ENCODE data around the gene RALGPS1.
A peak's percentile ranks its signal among the peaks of the same experiment; 100 is the strongest.

Gene RALGPS1

GRCh38 chr9:127215268-127216209, 301.0 kb downstream of the RALGPS1 start:
- no peak for DNase-seq

GRCh38 chr9:127216210-127216887, 301.8 kb downstream of the RALGPS1 start:
- DNase-seq = no peak

- no peak for DNase-seq
These were observed 302.3 kb downstream of the RALGPS1 start for GRCh38 chr9:127216888-127217217.

- no peak for DNase-seq
These were observed 304.2 kb downstream of the RALGPS1 start for GRCh38 chr9:127218818-127219217.

GRCh38 chr9:127219520-127219919, 304.9 kb downstream of the RALGPS1 start:
- no peak for DNase-seq

- DNase-seq = peak; percentile 26
These were observed 307.1 kb downstream of the RALGPS1 start for GRCh38 chr9:127221695-127222094.

GRCh38 chr9:127222388-127223095, 308.0 kb downstream of the RALGPS1 start:
- no peak for DNase-seq

- no peak for DNase-seq
These were observed 308.7 kb downstream of the RALGPS1 start for GRCh38 chr9:127223266-127223665.

GRCh38 chr9:127223810-127224177, 309.2 kb downstream of the RALGPS1 start:
- DNase-seq = no peak

- DNase-seq = peak; percentile 87
These were observed 309.7 kb downstream of the RALGPS1 start for GRCh38 chr9:127224178-127224882.

GRCh38 chr9:127224883-127225739, 310.5 kb downstream of the RALGPS1 start:
- peak; percentile 99 for DNase-seq

- no peak for DNase-seq
These were observed 311.4 kb downstream of the RALGPS1 start for GRCh38 chr9:127225801-127226625.

- DNase-seq = no peak
These were observed 315.3 kb downstream of the RALGPS1 start for GRCh38 chr9:127229691-127230417.

GRCh38 chr9:127231666-127232065, 317.1 kb downstream of the RALGPS1 start:
- DNase-seq = no peak

GRCh38 chr9:127232833-127233549, 318.4 kb downstream of the RALGPS1 start:
- no peak for DNase-seq

GRCh38 chr9:127233550-127233949, 319.0 kb downstream of the RALGPS1 start:
- DNase-seq = no peak

GRCh38 chr9:127233989-127234388, 319.4 kb downstream of the RALGPS1 start:
- DNase-seq = no peak

GRCh38 chr9:127237801-127238200, 323.2 kb downstream of the RALGPS1 start:
- no peak for DNase-seq

- no peak for DNase-seq
These were observed 326.8 kb downstream of the RALGPS1 start for GRCh38 chr9:127241354-127241753.

Measured in CD4-positive, alpha-beta T cell treated with Interleukin-6 for 4 hours (primary cell).